Stimulated activated naive CD8-positive, alpha-beta T cell treated with anti-CD3 and anti-CD28 coated beads, Interleukin-15, Interleukin-2, amounts not matched to agents 100 ng/mL and 50 ng/mL, for 24 hours (primary cell): ENCODE results near the gene SYVN1.
"Not testable (repeated sequence)": the region's sequence is repeated elsewhere in the genome, so short reads cannot be mapped to it uniquely, and the experiment has no call there.

ENCODE experiments used
- H3K27ac Mint-ChIP-seq: one replicate; pipeline ENCODE4 v1.8.0; 2021; ENCODE audit warnings: mild to moderate bottlenecking, mixed read lengths
- H3K27me3 Mint-ChIP-seq: one replicate; pipeline ENCODE4 v1.8.0; 2021; ENCODE audit warnings: mixed read lengths
- H3K36me3 Mint-ChIP-seq: one replicate; pipeline ENCODE4 v1.8.0; 2021; ENCODE audit warnings: low read depth, mixed read lengths
- H3K4me1 Mint-ChIP-seq: one replicate; pipeline ENCODE4 v1.8.0; 2021; ENCODE audit warnings: low read depth, mixed read lengths
- H3K4me3 Mint-ChIP-seq: one replicate; pipeline ENCODE4 v1.8.0; 2021; ENCODE audit warnings: mild to moderate bottlenecking, mixed read lengths
- H3K9me3 Mint-ChIP-seq: one replicate; pipeline ENCODE4 v1.8.0; 2021; ENCODE audit warnings: mixed read lengths

Gene SYVN1

DNA sequence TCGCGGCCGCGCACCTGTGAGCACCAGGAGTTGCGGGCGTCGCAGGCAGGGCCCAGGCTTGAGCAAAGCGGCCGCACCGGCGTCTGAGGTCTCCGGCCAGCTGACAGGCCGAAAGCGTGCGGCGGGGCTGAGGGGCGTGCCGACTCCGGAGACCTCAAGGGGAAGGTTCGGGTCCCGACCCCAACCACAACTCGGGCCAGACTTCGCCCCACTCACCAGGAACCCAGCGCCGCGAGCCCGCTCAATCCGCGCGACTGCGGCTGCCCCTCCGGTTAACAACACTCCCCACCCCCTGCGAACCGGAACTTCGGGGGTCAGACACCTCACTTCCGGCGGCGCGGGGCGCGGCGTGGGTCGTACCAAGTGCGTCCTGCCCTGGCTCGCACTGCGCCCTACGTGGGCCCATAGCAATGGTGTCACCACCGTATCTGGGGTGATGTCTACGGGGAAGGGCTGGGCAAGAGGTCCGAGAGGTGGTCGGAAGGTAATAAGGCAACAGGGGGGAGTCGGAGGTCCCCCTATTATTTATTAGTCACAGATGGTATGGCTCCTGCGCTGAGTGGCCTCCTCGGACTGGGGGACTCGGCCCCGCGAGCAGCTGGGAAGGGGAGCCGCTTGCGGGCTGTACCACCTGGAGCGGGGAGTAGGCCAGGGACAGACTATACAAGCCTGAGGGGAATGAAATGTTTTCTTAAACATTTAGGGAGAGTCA lies at the start of gene SYVN1:
TSS of gene SYVN1 (minus strand) at position 280 of the 712 bp plus-strand sequence. CDS start 918 bp downstream, outside the sequence.
- Mint-ChIP-seq H3K36me3 (peaks cover 7% of the 10 kb centered on the region), H3K4me3 (peak within 1 kb of the TSS; percentile 99), H3K9me3 (no peaks in the 10 kb centered on the region), H3K27me3 (no peaks in the 10 kb centered on the region), H3K27ac (peak within 1 kb of the TSS; percentile 100), H3K4me1 (peaks cover 54% of the 10 kb centered on the region)

DNA sequence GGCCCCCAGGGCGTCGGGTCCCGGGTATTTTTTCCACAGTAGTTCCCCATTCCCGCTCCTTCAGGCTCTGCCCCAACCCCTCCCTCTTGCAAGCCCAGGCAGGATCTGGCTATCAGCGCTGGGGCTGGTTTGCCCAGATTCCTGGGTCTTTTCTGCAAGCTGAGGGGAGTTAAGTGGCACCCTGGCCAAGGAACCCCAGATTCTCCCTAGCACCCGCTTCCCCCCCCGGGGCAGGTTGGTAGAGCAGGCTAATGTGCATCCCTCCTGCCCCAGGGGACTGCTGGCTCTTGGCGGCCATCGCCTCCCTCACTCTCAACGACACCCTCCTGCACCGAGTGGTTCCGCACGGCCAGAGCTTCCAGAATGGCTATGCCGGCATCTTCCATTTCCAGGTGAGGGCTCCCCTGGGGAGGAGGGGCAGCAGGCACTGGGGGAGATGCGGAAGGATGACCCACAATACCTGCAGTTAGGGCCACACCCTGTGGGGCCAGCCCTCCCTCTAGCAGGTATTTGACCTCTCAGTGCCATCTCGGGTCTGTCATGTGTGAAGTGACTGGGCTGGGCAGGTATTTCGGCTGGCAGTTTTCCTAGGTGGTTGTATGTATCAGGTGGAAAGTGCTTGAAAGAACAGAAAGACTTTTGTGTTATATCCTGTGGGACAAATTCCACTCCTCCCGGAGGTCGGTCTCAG lies 49.0 kb upstream of the SYVN1 start:
- Mint-ChIP-seq H3K27ac (no peak overlapping the region), H3K4me1 (peaks cover 12% of the 10 kb centered on the region), H3K4me3 (peak overlapping the region; percentile 2), H3K36me3 (no peaks in the 10 kb centered on the region), H3K9me3 (no peaks in the 10 kb centered on the region), H3K27me3 (no peaks in the 10 kb centered on the region)

DNA sequence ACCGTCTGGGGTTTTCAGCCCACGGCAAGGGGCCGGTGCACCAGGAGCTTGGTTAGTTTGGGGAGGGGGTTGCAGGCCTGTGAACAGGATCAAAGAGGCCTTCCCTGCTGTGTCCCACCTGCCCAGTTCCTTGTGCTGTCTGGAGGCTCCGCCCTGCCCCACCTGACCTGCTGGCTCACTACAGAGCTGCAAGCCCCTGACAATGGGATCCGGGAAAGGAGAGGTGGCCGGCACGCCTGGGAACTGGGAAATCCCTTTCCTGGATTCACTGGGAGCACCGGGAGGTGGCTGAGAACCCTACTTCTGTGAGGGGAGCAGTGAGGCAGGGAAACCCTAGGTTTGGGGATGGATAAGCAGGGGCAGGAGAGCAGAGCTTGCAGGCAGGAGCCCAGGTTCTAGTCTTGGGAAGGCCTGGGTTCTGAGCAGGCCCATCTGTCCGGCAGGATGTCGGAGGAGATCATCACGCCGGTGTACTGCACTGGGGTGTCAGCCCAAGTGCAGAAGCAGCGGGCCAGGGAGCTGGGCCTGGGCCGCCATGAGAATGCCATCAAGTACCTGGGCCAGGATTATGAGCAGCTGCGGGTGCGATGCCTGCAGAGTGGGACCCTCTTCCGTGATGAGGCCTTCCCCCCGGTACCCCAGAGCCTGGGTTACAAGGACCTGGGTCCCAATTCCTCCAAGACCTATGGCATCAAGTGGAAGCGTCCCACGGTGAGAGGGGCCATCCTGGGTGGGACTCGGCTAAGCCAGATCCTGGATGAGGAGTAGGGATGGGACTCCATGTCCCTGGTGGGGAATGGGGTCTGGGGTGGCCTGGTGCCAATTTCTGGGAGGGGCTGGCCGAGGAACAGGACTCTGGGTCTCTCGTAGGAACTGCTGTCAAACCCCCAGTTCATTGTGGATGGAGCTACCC lies 48.2 kb upstream of the SYVN1 start:
- Mint-ChIP-seq H3K27ac (peak overlapping the region; percentile 65), H3K36me3 (no peaks in the 10 kb centered on the region), H3K4me3 (peak overlapping the region; percentile 86), H3K27me3 (no peaks in the 10 kb centered on the region), H3K4me1 (peaks cover 12% of the 10 kb centered on the region), H3K9me3 (no peaks in the 10 kb centered on the region)

DNA sequence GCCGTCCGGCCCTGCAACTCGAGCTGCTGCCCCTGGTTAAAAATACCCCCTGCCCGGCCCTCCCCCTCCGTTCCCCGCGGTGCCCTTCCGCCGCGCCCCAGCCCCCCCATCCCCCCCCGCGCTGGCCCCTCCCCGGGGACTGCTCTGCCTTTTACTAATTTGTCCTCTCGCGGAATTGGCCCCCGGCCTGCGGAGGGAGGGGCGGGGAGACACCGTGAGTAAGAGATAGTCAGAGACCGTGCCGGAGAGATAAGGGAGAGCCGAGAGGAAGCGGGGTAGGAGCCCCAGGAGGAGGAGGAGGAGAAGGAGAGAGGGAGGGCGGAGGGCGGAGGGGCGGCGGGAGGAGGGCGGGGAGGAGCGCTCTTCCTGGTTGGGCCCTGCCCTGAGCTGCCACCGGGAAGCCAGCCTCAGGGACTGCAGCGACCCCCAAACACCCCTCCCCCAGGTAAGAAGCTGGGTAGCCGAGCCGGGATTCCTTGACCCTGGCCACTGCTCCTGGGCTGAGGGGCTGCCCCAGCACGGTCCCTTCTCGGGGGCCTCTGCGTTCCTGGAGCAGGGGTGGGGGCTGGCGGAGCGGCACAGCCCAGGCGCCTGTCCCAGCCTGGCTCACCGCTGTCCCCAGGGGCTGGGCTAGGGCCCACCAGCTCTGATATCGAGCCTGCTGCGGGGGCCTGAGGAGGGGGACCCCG lies 47.4 kb upstream of the SYVN1 start, which contains the start of gene CAPN1:
TSS of gene CAPN1 (plus strand) at position 360 of the 689 bp plus-strand sequence. CDS start 774 bp downstream, outside the sequence.
- Mint-ChIP-seq H3K27me3 (no peaks in the 10 kb centered on the region), H3K27ac (peak within 1 kb of the TSS; percentile 72), H3K9me3 (no peaks in the 10 kb centered on the region), H3K4me1 (peaks cover 12% of the 10 kb centered on the region), H3K4me3 (peak within 1 kb of the TSS; percentile 86), H3K36me3 (no peaks in the 10 kb centered on the region)

- no peaks in the 10 kb centered on the region for H3K36me3 Mint-ChIP-seq
- H3K9me3 Mint-ChIP-seq = no peaks in the 10 kb centered on the region
- peaks cover 12% of the 10 kb centered on the region for H3K4me1 Mint-ChIP-seq
- peak overlapping the region; percentile 72 for H3K27ac Mint-ChIP-seq
- H3K4me3 Mint-ChIP-seq = peak overlapping the region; percentile 85
- H3K27me3 Mint-ChIP-seq = no peaks in the 10 kb centered on the region
Measured at GRCh38 chr11:65180877-65181568, 46.7 kb upstream of the SYVN1 start.

DNA sequence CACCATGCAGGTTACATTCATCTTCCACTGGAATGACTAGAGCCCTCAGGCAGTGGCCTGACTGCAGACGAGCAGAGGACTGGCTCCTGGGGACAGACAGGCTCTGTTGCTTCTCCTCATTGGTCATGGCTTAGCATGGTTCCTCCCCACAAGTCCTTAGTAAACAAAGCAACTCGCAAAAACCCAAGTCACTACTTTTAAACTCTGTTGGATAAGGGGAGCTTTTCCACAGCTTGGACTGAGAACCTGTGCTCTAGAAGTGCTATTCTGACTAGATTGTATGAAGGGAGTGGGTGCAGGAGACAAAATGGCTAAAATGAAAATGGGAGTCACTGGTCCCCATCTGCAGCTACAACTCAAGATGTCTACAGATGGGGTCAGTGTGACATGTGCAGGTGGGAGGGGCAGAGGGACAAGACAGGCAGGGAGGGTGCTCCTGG lies 40.3 kb upstream of the SYVN1 start:
- H3K9me3 Mint-ChIP-seq, H3K4me3 Mint-ChIP-seq, H3K27ac Mint-ChIP-seq, H3K4me1 Mint-ChIP-seq, H3K27me3 Mint-ChIP-seq, H3K36me3 Mint-ChIP-seq: not testable (repeated sequence)

- no peaks in the 10 kb centered on the region for H3K27me3 Mint-ChIP-seq
- H3K4me1 Mint-ChIP-seq = peaks cover 8% of the 10 kb centered on the region
- no peak overlapping the region for H3K4me3 Mint-ChIP-seq
- no peaks in the 10 kb centered on the region for H3K9me3 Mint-ChIP-seq
- H3K27ac Mint-ChIP-seq = no peak overlapping the region
- no peaks in the 10 kb centered on the region for H3K36me3 Mint-ChIP-seq
Measured at GRCh38 chr11:65172600-65172999, 38.3 kb upstream of the SYVN1 start.

DNA sequence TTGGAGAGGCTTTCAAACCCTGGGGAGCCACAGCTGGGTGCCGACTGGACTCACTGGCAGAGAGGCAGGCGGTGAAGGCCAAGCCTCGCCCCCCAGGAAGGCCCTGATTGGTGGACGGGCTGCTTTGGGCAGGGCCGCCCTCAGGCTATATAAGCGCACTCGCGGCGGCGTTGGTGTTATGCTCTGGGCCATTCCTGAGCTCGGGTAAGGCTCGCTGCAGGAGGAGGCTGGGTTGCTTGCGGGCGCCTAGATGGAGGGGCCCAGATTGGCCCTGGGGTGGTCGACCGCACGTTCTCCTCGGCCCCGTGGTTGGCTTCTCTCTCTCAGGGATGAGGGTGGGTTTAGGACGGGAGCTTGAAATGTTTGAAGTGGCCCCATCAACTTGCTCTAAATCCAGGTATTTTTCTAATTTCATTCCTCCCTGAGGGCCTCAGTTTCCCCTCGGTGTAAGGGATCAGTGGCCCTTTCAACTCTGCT lies 35.8 kb upstream of the SYVN1 start, which contains the start of gene SPDYC:
TSS of gene SPDYC (plus strand) at position 176 of the 477 bp plus-strand sequence. CDS start 1,125 bp downstream, outside the sequence.
- Mint-ChIP-seq H3K4me1 (peaks cover 8% of the 10 kb centered on the region), H3K27ac (peak within 1 kb of the TSS; percentile 75), H3K9me3 (no peaks in the 10 kb centered on the region), H3K36me3 (no peaks in the 10 kb centered on the region), H3K27me3 (no peaks in the 10 kb centered on the region), H3K4me3 (no peak within 1 kb of the TSS)

GRCh38 chr11:65169164-65169641 lies 34.9 kb upstream of the SYVN1 start:
- no peaks in the 10 kb centered on the region for H3K36me3 Mint-ChIP-seq
- no peaks in the 10 kb centered on the region for H3K27me3 Mint-ChIP-seq
- no peaks in the 10 kb centered on the region for H3K9me3 Mint-ChIP-seq
- peak overlapping the region; percentile 75 for H3K27ac Mint-ChIP-seq
- H3K4me1 Mint-ChIP-seq = peaks cover 8% of the 10 kb centered on the region
- no peak overlapping the region for H3K4me3 Mint-ChIP-seq

GRCh38 chr11:65167656-65168055 lies 33.3 kb upstream of the SYVN1 start:
- H3K27me3 Mint-ChIP-seq = no peaks in the 10 kb centered on the region
- no peaks in the 10 kb centered on the region for H3K36me3 Mint-ChIP-seq
- H3K4me1 Mint-ChIP-seq = peaks cover 8% of the 10 kb centered on the region
- no peaks in the 10 kb centered on the region for H3K9me3 Mint-ChIP-seq
- H3K27ac Mint-ChIP-seq = no peak overlapping the region
- H3K4me3 Mint-ChIP-seq = no peak overlapping the region

- no peaks in the 10 kb centered on the region for H3K9me3 Mint-ChIP-seq
Measured at GRCh38 chr11:65166893-65167292, 32.6 kb upstream of the SYVN1 start.

DNA sequence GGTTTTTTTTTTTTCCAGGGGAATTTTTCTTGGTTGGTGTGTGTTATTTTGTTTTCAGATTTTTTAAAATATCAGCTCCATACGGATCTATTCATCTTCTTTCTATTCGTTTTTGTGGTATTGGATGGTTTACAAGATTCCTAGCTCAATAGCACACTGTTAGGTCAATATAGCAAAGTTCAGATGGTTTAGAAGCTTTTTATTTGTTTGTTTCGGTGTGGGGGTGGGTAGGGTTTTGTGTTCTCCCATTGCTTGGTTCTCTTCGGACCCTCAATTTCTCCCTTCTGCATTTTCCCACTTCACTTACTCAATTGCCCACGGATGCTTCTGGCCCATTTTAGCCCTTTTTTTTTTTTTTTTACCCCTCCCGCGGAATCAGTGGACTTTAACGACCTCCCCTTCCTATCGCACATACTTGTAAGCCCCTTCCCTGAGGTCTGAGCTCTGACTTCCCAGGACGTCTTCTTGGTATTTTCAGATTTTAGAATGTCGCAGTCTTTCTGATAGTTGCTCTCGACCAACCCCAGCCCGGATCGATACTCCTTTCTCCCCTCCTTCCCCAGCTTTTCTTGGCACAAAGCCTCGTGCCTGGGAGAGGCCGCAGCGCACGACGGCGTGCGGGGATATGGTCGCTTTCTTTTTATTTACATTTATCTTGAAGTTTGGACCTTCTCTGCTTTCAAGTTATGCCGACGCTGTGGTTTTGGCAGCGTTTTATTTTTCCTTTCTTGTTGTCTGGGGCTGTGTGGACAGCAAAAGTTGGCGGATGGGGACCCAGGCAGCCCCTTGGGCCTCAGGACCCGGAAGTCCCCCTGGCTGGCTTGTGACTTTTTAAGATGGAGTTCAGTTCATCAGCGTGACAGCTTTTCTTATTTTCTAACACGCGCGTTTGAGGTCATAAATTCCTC lies 31.3 kb upstream of the SYVN1 start:
- H3K4me1 Mint-ChIP-seq = peaks cover 8% of the 10 kb centered on the region
- H3K4me3 Mint-ChIP-seq = no peak overlapping the region
- H3K36me3 Mint-ChIP-seq = no peaks in the 10 kb centered on the region
- H3K9me3 Mint-ChIP-seq = no peaks in the 10 kb centered on the region
- no peak overlapping the region for H3K27ac Mint-ChIP-seq
- H3K27me3 Mint-ChIP-seq = no peaks in the 10 kb centered on the region

More at GRCh38 chr11:65166893-65167292, 32.6 kb upstream of the SYVN1 start:
- H3K4me3 Mint-ChIP-seq = no peak overlapping the region
- H3K27me3 Mint-ChIP-seq = no peaks in the 10 kb centered on the region
- no peak overlapping the region for H3K27ac Mint-ChIP-seq
- no peaks in the 10 kb centered on the region for H3K36me3 Mint-ChIP-seq
- peaks cover 8% of the 10 kb centered on the region for H3K4me1 Mint-ChIP-seq

GRCh38 chr11:65163684-65164083 lies 29.4 kb upstream of the SYVN1 start:
- Mint-ChIP-seq H3K36me3 (no peaks in the 10 kb centered on the region), H3K27me3 (no peaks in the 10 kb centered on the region), H3K9me3 (no peaks in the 10 kb centered on the region), H3K27ac (no peak overlapping the region), H3K4me1 (no peaks in the 10 kb centered on the region), H3K4me3 (no peak overlapping the region)
